ENCODE results near the gene MAPK8IP2. TPM values are rescaled to one million over a fixed set of nuclear protein-coding genes. Genes with fewer than 3 reads are reported as not detected.

MAPK8IP2 gene
- total and polyA plus RNA-seq, 7 donors, result 0.12 to 0.34 (median 0.16) TPM

- Histone ChIP-seq H3K27ac (peak overlapping the region; percentile 89), H3K27me3 (ENCODE audit: insufficient read depth in 3 of 3, low read length in 2 of 3) (no peaks in the 10 kb centered on the region), H3K4me3 (peak overlapping the region; percentile 72), H3K4me1 (peaks cover 30% of the 10 kb centered on the region), H3K36me3 (ENCODE audit: insufficient read depth in 1 of 2, low read depth in 1 of 2) (peaks cover 0 to 59% of the 10 kb centered on the region in 2 donors), H3K9me3 (no peaks in the 10 kb centered on the region)
- no peak for TF ChIP-seq CTCF (IDR thresholded peaks at IDR 0.05)
- WGBS, 3 donors, result 59 to 72% (median 66%) methylated on average over 18 of the region's 18 CpGs
- intact Hi-C loops (cut with DNase I), result loop anchor here (5.0 kb wide), 2 partner anchors 45 to 70 kb away; partner anchors contain the start of genes LMF2 (in 2 of the 2) and NCAPH2 (in 2 of the 2)
- ATAC-seq, result no peak
- no peak for DNase-seq
These were observed 23.5 kb upstream of the MAPK8IP2 start for GRCh38 chr22:50576806-50577696.

GRCh38 chr22:50577697-50577986, 23.0 kb upstream of the MAPK8IP2 start:
- Histone ChIP-seq H3K4me3 (peak overlapping the region; percentile 72), H3K27ac (peak overlapping the region; percentile 89), H3K4me1 (peaks cover 30% of the 10 kb centered on the region), H3K36me3 (ENCODE audit: insufficient read depth in 1 of 2, low read depth in 1 of 2) (peaks cover 0 to 54% of the 10 kb centered on the region in 2 donors), H3K27me3 (ENCODE audit: insufficient read depth in 3 of 3, low read length in 2 of 3) (no peaks in the 10 kb centered on the region), H3K9me3 (no peaks in the 10 kb centered on the region)
- intact Hi-C loops (cut with DNase I), result loop anchor here (5.0 kb wide), 2 partner anchors 45 to 70 kb away; partner anchors contain the start of genes LMF2 (in 2 of the 2) and NCAPH2 (in 2 of the 2)
- DNase-seq (no peak), ATAC-seq (no peak)
- 31 to 35% (median 35%) methylated on average over 19 to 23 of the region's 23 CpGs for WGBS, 3 donors
- TF ChIP-seq CTCF (IDR thresholded peaks at IDR 0.05), result no peak

GRCh38 chr22:50577987-50578775, 22.4 kb upstream of the MAPK8IP2 start, which contains the start of gene CPT1B:
TSS of gene CPT1B (minus strand) at chr22:50578427. CDS start at chr22:50577915, 512 bp downstream.
- Histone ChIP-seq H3K27ac (peak within 1 kb of the TSS; percentile 89), H3K9me3 (no peaks in the 10 kb centered on the region), H3K36me3 (ENCODE audit: insufficient read depth in 1 of 2, low read depth in 1 of 2) (peaks cover 0 to 48% of the 10 kb centered on the region in 2 donors), H3K4me3 (peak within 1 kb of the TSS; percentile 72), H3K4me1 (peaks cover 30% of the 10 kb centered on the region), H3K27me3 (ENCODE audit: insufficient read depth in 3 of 3, low read length in 2 of 3) (no peaks in the 10 kb centered on the region)
- DNase-seq, result peak; percentile 57 to 85
- peak; percentile 14 to 62 (median 41) for ATAC-seq
- no peak for TF ChIP-seq CTCF (IDR thresholded peaks at IDR 0.05)
- WGBS, 3 donors, result 7 to 15% (median 13%) methylated on average over 39 to 63 of the region's 63 CpGs
- intact Hi-C loops (cut with DNase I), result loop anchor here (5.0 kb wide), 2 partner anchors 44 to 71 kb away; partner anchors contain the start of genes LMF2 (in 2 of the 2) and NCAPH2 (in 2 of the 2)

GRCh38 chr22:50578776-50579310, 21.8 kb upstream of the MAPK8IP2 start:
- H3K27ac ChIP-seq, result peak overlapping the region; percentile 89
- no peaks in the 10 kb centered on the region for H3K9me3 ChIP-seq
- DNase-seq (no peak), ATAC-seq (no peak)
- H3K4me1 ChIP-seq, result peaks cover 36% of the 10 kb centered on the region
- peaks cover 0 to 42% of the 10 kb centered on the region in 2 donors for H3K36me3 ChIP-seq (ENCODE audit: insufficient read depth in 1 of 2, low read depth in 1 of 2)
- 49 to 54% (median 50%) methylated on average over 8 of the region's 8 CpGs for WGBS, 3 donors
- TF ChIP-seq CTCF (IDR thresholded peaks at IDR 0.05), result no peak
- intact Hi-C loops (cut with DNase I), result loop anchor here (5.0 kb wide), 2 partner anchors 43 to 72 kb away; partner anchors contain the start of genes LMF2 (in 2 of the 2) and NCAPH2 (in 2 of the 2)
- peak overlapping the region; percentile 72 for H3K4me3 ChIP-seq
- H3K27me3 ChIP-seq (ENCODE audit: insufficient read depth in 3 of 3, low read length in 2 of 3), result no peaks in the 10 kb centered on the region

Measured in psoas muscle (tissue), 8 donors.